Cardiac fibroblast (primary cell): ENCODE measurements around the gene CORIN.
A peak's percentile ranks its signal among the peaks of the same experiment; 100 is the strongest.

ENCODE experiments used
- DNase-seq, 2 donors: peaks; one replicate each; pipeline versions ENCODE4 v3.0.0 to v3.0.0-alpha.2; 2010; ENCODE audit warnings: low read depth in 2 of 2
- H3K4me3 ChIP-seq, 2 donors: replicated peaks in 1 of 2; 1 replicate in 1 of 2; 2 replicates in 1 of 2; pipeline ENCODE4 v1.5.1; 2011; ENCODE audit warnings: low read depth in 2 of 2, low read length in 2 of 2, mild to moderate bottlenecking in 2 of 2, moderate library complexity in 1 of 2
- CTCF ChIP-seq: IDR thresholded peaks from one replicate; pipeline ENCODE4 v1.5.1; 2011; ENCODE audit warnings: low read depth, mild to moderate bottlenecking, low read length, inconsistent platforms

CORIN gene

GRCh38 chr4:47612116-47613023 is 225.5 kb downstream of the CORIN start:
- no peak for TF ChIP-seq CTCF
- H3K4me3 ChIP-seq: no peak overlapping the region
- peak in 1 of 2 donors; percentile 29 for DNase-seq

GRCh38 chr4:47606482-47606881 is 231.4 kb downstream of the CORIN start:
- TF ChIP-seq CTCF: no peak
- no peak for DNase-seq
- H3K4me3 ChIP-seq: no peak overlapping the region

GRCh38 chr4:47598896-47599295 is 239.0 kb downstream of the CORIN start:
- H3K4me3 ChIP-seq: no peak overlapping the region
- DNase-seq: no peak
- no peak for TF ChIP-seq CTCF

- H3K4me3 ChIP-seq: no peak overlapping the region
- DNase-seq: peak; percentile 13 to 20
- TF ChIP-seq CTCF: no peak
Measured at GRCh38 chr4:47598320-47598719, 239.5 kb downstream of the CORIN start.

GRCh38 chr4:47597696-47598095 is 240.2 kb downstream of the CORIN start:
- no peak for DNase-seq
- no peak for TF ChIP-seq CTCF
- no peak overlapping the region for H3K4me3 ChIP-seq

- H3K4me3 ChIP-seq: no peak overlapping the region
- no peak for TF ChIP-seq CTCF
- DNase-seq: no peak
Measured at GRCh38 chr4:47590325-47590724, 247.5 kb downstream of the CORIN start.
